Testis (tissue), 2 donors: ENCODE measurements around the gene C4A.
"Not testable (repeated sequence)": the region's sequence is repeated elsewhere in the genome, so short reads cannot be mapped to it uniquely, and the experiment has no call there.

Experiments
- POLR2A ChIP-seq: fragments of 450-650 bp; IDR thresholded peaks from one replicate; pipeline ENCODE4 v1.6.1; 2017; ENCODE audit warnings: antibody characterized with exemption, mild to moderate bottlenecking, moderate library complexity
- TF ChIP-seq, protein P1 (sequence below), 3 experiments: fragments of 450-650 bp in 2 of 3; fragments of 200-600 bp in 1 of 3; sonication (generic) in 1 of 3; IDR thresholded peaks; one replicate each; pipeline ENCODE4 v1.5.1; 2016 to 2019; ENCODE audit warnings: antibody characterized with exemption in 3 of 3, mild to moderate bottlenecking in 2 of 3, moderate library complexity in 1 of 3

DNA sequence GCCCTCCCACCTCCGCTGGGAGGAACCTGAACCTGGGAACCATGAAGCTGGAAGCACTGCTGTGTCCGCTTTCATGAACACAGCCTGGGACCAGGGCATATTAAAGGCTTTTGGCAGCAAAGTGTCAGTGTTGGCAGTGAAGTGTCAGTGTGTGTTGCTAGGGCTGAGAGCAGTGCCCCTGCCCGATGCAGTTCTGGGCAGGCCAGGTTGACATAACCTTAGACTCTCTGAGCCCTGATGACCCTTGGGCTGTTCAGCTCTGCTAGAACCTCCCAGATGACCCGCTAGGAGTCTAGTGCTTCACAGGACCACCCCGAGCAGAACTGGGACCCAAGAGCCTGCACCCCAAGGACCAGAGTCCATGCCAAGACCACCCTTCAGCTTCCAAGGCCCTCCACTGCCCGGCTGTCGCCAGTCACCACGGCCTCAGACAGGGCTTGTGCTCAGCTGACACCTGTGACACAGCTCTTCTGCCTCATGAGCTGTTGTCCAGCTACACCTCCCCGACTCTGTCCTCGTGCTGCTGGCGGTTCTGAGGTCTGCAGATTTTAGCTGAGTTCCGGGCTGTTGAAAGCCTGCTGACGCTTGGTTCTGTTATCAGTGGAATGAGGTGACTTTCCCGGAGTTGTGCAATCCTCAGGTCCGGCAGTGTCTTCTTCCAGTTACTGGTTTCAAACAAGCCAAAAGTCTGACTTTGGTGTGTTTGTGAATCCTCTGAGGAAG, 20.9 kb downstream of the C4A start:
- TF ChIP-seq, protein P1, sequence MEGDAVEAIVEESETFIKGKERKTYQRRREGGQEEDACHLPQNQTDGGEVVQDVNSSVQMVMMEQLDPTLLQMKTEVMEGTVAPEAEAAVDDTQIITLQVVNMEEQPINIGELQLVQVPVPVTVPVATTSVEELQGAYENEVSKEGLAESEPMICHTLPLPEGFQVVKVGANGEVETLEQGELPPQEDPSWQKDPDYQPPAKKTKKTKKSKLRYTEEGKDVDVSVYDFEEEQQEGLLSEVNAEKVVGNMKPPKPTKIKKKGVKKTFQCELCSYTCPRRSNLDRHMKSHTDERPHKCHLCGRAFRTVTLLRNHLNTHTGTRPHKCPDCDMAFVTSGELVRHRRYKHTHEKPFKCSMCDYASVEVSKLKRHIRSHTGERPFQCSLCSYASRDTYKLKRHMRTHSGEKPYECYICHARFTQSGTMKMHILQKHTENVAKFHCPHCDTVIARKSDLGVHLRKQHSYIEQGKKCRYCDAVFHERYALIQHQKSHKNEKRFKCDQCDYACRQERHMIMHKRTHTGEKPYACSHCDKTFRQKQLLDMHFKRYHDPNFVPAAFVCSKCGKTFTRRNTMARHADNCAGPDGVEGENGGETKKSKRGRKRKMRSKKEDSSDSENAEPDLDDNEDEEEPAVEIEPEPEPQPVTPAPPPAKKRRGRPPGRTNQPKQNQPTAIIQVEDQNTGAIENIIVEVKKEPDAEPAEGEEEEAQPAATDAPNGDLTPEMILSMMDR (IDR thresholded peaks at IDR 0.05), result not testable (repeated sequence)
- TF ChIP-seq POLR2A, result not testable (repeated sequence)
